ENCODE measurements around the gene STYX.
"Not testable (repeated sequence)": the region's sequence is repeated elsewhere in the genome, so short reads cannot be mapped to it uniquely, and the experiment has no call there.

Gene STYX

DNA sequence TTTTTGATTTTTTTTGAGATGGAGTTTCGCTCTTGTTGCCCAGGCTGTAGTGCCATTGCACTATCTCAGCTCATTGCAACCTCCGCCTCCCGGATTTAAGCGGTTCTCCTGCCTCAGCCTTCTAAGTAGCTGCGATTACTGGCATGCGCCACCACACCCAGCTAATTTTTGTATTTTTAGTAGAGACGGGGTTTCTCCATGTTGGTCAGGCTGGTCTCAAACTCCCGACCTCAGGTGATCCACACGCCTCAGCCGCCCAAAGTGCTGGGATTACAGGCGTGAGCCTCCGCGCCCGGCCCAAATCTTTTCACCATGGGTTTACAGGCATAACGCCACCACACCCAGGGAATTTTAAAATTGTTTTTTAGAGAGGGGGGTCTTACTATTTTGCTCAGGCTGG lies 931 bp upstream of the STYX start:
- not testable (repeated sequence) for DNase-seq

DNA sequence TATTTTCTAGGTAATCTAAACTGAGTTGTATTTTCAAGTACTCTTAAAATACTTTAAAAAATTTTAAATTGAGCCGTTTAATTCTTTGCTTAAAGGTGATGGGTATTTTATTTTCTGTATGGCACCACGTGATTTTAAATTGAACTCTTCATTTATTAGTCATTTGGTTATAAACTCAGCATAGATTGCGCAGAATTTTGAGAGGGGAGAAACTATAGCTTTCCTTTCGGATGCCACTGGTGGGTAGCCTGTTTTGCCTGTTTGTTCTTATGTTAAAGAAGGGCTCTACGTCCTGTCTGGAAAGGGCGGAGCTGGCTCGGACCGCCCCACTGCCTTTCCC lies 411 bp upstream of the STYX start:
- no peak for DNase-seq

DNA sequence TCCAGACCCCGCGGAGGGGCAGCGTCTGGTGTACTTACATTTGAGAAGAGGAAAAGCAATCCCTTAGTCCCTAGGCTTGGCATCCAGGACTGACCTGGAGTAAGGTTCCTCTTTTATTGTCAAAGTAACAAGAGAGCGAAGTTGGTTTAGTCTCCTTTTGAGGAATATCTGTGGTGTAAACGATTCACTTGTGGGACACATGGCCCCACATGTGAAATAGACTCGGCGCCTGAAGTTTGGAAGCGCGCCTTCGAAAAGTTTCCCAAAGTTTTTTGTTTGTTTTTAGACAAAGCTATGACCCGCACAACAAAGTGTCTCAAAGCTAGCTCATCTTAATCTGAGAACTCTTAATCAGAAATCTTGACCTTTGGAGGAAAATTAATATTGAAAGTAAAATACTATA lies 744 bp downstream of the STYX start:
- DNase-seq, result no peak

DNA sequence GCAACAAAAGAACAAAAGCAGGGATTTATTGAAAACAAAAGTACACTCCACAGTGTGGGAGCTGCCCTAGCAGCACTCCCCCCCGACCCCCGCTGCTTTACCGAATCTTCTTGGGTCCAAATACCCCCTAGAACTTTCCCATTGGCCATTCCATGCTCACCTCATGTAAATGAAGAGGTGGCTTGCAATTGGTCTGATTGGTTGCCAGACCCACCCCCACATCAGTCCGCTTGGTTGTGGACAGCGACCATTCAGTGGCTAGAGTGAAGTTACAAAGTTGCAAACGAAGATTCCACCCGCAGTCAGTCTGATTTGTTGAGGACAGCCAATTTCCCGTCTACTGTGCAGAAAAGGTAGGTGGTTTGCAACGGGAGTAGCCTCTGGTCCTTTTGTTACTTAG lies 3.9 kb downstream of the STYX start:
- DNase-seq, result no peak

- DNase-seq, result no peak
Measured at GRCh38 chr14:52735921-52736489, 6.0 kb downstream of the STYX start.

DNA sequence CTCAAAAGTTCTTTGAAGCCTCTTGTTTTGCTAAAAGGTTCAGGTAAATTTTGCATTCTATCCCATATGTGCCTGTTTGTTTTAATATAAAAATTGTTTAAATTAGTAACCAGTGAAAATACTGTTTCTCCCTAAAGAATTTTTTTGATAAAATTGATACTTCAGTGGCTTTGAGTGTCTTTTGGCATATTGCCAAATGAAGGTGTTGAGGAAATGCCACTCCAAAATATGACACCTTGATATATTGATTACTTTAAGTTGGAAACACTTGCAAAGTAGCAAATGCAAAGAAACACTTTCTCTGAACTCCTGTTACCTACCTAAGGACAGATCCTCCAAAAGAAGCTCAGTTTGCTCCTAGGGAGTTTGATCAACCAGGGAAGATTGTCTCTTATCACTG lies 8.4 kb downstream of the STYX start:
- no peak for DNase-seq

GRCh38 chr14:52740751-52741150 lies 10.8 kb downstream of the STYX start:
- no peak for DNase-seq

DNA sequence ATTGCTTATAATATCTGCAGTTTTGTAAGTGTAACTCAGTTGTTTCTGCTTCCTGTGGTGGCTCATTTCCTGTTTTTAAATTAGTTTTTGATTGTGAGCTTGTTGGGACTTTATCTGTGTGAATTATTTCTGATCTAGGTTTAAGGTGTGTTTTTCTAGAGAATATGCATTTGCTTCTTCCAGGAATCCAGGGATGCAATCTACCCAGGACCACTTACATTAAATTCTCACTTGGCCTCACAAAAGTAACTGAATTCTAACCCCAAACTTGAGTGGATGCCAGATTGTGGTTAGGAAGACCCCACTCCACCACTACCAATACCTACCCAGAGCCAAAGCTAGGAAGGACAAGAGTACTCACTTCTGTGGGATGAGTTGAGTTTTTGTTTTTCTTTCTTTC lies 11.9 kb downstream of the STYX start:
- no peak for DNase-seq

DNA sequence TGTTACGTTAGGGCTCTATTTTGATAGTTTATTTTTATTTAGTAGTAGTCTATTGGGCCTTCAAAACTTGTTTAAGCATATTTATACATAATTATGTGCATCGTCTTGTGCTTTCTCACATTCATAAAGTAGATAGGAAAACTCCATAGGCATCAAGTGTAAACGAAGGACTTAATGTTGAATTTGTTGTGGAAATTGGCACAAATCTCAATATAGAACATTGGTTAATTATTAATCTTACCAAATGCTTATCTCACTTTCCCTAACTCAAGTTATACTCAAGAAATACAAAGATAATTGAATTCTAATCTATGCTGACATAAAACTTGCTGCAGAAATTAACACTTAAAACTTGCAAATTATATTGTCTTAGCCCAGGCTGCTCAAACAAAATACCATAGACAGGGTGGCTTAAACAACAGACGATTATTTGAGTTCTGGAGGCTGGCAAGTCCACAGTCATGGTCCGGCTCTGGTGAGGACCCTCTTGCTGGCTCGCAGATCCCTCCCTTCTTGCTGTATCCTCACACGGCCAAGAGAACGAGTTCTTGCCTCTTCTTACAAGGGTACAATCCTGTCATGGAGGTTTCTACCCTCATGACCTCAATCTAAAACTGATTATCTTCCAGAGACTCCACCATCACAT lies 18.8 kb downstream of the STYX start:
- no peak for DNase-seq

- no peak for DNase-seq
Measured at GRCh38 chr14:52755607-52756316, 25.8 kb downstream of the STYX start.

- DNase-seq, result no peak
Measured at GRCh38 chr14:52759145-52759544, 29.2 kb downstream of the STYX start.

- DNase-seq, result not testable (repeated sequence)
Measured at GRCh38 chr14:52762923-52763322, 33.0 kb downstream of the STYX start.

DNA sequence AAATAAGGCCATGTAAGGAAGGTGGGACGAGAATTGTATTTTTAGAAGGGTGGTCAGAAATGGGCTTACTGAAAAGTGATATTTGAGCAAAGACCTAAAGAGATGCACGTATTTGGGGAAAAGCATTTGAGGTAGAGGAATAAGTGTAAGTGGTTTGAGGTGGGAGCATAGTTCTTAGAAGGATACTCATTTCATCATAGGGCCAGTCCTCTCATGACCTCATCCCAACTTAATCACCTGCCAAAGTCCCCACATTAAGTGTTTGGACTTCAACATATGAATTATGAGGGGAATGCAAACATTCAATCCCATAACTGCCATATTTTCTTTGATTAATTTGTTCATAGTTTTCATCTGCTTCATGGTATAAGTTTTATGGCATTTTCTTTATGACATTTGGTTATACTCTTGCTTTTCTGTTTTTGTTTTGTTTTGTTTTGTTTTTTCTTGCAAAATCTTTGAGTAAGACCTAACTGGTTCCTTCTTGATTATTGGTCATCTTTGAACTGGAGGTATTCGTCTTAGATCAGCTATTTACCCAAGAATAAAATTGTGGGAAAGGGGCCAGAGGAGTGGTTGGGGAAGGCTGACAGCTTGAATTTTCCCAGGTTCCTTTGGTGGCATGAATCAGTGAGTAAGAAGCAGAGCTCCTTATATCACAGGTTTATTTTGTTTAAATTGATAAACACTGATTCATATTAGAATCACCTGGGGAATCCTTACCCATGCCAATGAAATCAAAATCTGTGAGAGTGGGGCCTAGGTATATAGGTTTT lies 37.3 kb downstream of the STYX start:
- no peak for DNase-seq

GRCh38 chr14:52769887-52770286 lies 39.9 kb downstream of the STYX start:
- DNase-seq, result no peak

DNA sequence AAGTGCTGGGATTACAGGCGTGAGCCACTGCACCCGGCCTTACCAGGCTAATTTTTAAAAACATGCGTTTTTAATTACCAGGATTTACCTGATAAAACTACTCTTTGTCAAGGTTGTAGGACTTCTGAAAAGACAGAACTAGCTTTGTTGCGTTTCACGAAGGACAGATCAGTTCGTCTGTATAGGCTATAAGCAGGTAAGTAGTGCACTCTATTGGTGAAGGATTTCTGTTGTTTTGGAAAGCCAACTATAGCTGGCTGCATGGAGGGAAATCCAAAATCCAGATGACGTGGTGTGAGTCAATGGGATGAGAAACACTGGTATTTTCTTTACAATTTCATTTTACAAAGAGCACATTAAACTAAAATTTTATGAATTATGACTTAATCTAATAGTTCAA lies 46.9 kb downstream of the STYX start:
- DNase-seq, result no peak

DNA sequence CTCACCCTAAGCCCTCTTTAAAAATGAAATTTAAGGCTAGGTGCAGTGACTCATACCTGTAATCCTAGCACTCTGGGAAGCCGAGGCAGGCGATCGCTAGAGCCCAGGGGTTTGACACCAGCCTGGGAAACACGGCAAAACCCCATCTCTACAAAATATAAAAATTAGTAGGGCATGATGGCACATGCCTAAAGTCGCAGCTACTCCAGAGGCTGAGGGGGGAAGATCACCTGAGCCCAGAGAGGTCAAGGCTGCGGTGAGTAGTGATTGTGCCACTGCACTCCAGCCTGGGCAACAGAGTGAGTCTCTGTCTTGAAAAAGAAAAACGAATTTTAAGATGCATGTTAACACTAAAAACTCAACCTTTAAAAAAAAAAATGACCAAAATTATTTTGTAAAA lies 48.7 kb downstream of the STYX start:
- DNase-seq, result no peak

DNA sequence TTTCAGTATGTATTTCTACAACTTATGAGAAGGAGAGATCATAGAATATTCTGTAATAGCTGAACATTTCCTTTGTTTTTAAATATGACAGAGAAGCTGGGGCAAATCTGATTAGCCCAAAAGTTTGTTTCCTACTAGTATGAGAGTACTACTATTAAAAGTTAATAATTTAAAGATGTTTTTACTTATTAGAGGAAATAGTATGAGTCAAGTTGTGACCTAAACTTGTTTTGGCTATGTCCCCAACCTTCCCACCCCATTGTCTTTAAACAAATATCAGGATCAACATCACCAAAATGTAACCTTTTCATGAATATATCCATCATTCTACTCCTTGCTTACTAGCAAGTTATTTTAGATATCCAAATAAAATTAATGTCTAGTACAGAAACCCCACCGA lies 50.9 kb downstream of the STYX start:
- DNase-seq, result no peak

DNA sequence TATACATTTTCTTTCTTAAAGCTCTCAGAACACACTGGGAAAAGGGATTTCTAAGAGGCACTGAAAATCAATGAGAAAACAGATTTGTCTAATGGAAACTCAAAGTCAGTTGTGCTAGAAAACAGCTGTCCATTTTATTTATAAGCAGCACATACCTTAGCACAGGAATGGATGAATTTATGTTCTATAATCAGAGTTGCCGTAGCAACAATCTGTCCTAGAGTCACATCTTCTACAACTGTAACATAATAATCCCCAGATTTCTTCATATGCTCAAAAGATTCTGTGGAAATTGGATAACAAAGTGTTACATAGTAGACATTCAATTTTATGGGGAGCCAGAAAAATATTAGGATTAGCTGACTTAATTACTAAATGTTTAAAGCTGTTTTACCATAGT lies 51.7 kb downstream of the STYX start:
- no peak for DNase-seq

- DNase-seq, result no peak
Measured at GRCh38 chr14:52783206-52783605, 53.2 kb downstream of the STYX start.

GRCh38 chr14:52786887-52787286 lies 56.9 kb downstream of the STYX start:
- DNase-seq, result no peak

- no peak for DNase-seq
Measured at GRCh38 chr14:52789118-52789517, 59.2 kb downstream of the STYX start.

DNA sequence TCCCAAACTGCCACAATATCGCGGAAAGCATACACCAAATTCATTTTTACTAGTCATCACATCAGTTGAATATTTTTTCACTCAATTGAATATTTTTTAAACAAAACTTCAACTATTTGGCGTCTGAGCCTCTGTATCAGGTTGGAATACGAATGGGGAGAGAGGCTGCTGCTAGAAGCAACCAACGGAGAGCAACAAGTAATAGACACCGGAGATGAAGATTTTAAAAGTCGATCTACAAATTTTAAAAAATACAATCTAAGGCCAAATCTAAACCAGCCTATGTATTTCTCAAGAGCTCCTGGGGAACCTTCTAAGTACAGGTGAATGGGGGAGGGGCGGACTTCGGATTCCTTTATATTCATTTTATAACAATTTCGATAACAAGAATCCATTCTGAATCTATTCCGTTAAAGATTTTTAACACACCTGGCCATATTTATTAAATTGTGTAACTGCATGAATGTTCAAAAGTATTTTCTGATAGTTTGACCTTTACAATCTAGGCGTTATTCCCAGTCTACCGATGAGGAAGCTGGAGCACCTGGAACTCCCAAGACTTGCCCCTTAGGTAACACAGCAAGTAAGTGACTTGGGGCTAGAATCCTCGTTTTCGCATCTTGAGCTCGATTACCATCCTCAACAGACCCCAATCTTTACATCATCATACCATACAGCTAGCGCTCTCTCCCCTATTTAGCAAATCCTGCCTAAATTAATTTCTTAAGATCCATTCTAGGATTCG lies 60.2 kb downstream of the STYX start:
- DNase-seq, result no peak

GRCh38 chr14:52790756-52791222 lies 60.8 kb downstream of the STYX start:
- DNase-seq, result no peak
